Upper lobe of right lung (tissue), 1 donor: Measurements from ENCODE around the gene CD47. TPM values are rescaled to one million over a fixed set of nuclear protein-coding genes. Genes with fewer than 3 reads are reported as not detected.

Experiments used
- ATAC-seq: fragments of 200-7000 bp; cut with Tn5 transposase; one replicate; pipeline ENCODE4 v1.9.1; 2020; ENCODE audit warnings: mild to moderate bottlenecking, moderate library complexity
- DNase-seq: peaks from one replicate; pipeline ENCODE4 v3.0.0-alpha.2; 2020
- H3K27ac ChIP-seq: fragments of 200-600 bp; one replicate; pipeline ENCODE4 v1.8.0; 2022
- H3K27me3 ChIP-seq: fragments of 200-600 bp; one replicate; pipeline ENCODE4 v1.8.0; 2022; ENCODE audit warnings: mild to moderate bottlenecking
- H3K36me3 ChIP-seq: fragments of 200-600 bp; one replicate; pipeline ENCODE4 v1.8.0; 2022
- H3K4me1 ChIP-seq: fragments of 200-600 bp; one replicate; pipeline ENCODE4 v1.8.0; 2022
- H3K4me3 ChIP-seq: fragments of 200-600 bp; one replicate; pipeline ENCODE4 v1.8.0; 2022; ENCODE audit warnings: mild to moderate bottlenecking
- H3K9me3 ChIP-seq: fragments of 200-600 bp; one replicate; pipeline ENCODE4 v1.8.0; 2022
- intact Hi-C: fragments of 100-400 bp; cut with DNase I; formaldehyde crosslinking; loops from one replicate; pipeline ENCODE4 v1.11.0; 2022
- total RNA-seq: library from RNA; stranded (reverse); fragmentation: NEBNext Ultra II Directional; extraction: Animal tissue kit (Norgen Biotek cat#: 25700); gene quantifications from one replicate; pipeline ENCODE4 v1.2.1, GENCODE V29; 2021
- TF ChIP-seq, protein P1 (sequence below): fragments of 200-600 bp; IDR thresholded peaks from one replicate; pipeline ENCODE4 v1.8.0; 2022; ENCODE audit warnings: antibody characterized with exemption
- donor health status: DM: no; HTN: yes; CAD: no; lungs with severe emphysema.

The CD47 gene
- total RNA-seq, 1 donor from 2014 or later, result 228 TPM

DNA sequence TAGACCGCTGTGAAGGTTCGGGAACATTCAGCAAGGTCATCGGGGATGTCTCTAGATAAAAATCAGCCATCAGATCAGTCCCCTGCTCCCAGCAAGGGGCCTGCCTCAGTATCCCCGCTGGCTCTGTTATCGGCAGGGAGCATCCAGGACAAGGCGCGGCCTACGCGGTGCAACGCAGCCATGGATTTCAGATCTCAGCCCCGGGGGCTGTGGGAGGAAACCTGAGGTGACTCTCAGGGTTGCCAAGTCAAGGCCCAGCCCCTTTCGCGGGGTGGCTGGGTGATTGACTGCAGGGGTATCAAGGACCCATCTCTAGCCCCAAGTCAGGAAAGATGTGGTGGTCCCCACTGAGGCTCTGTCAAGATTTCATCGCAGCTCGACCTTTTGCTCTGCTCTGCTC lies 23.1 kb upstream of the CD47 start:
- H3K4me3 ChIP-seq, result no peak overlapping the region
- DNase-seq, result no peak
- H3K27ac ChIP-seq, result no peak overlapping the region
- H3K36me3 ChIP-seq, result no peaks in the 10 kb centered on the region
- no peaks in the 10 kb centered on the region for H3K4me1 ChIP-seq
- intact Hi-C loops, result no loop called here
- no peaks in the 10 kb centered on the region for H3K27me3 ChIP-seq
- TF ChIP-seq, protein P1, sequence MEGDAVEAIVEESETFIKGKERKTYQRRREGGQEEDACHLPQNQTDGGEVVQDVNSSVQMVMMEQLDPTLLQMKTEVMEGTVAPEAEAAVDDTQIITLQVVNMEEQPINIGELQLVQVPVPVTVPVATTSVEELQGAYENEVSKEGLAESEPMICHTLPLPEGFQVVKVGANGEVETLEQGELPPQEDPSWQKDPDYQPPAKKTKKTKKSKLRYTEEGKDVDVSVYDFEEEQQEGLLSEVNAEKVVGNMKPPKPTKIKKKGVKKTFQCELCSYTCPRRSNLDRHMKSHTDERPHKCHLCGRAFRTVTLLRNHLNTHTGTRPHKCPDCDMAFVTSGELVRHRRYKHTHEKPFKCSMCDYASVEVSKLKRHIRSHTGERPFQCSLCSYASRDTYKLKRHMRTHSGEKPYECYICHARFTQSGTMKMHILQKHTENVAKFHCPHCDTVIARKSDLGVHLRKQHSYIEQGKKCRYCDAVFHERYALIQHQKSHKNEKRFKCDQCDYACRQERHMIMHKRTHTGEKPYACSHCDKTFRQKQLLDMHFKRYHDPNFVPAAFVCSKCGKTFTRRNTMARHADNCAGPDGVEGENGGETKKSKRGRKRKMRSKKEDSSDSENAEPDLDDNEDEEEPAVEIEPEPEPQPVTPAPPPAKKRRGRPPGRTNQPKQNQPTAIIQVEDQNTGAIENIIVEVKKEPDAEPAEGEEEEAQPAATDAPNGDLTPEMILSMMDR, result no peak
- ATAC-seq, result no peak
- H3K9me3 ChIP-seq, result no peaks in the 10 kb centered on the region

DNA sequence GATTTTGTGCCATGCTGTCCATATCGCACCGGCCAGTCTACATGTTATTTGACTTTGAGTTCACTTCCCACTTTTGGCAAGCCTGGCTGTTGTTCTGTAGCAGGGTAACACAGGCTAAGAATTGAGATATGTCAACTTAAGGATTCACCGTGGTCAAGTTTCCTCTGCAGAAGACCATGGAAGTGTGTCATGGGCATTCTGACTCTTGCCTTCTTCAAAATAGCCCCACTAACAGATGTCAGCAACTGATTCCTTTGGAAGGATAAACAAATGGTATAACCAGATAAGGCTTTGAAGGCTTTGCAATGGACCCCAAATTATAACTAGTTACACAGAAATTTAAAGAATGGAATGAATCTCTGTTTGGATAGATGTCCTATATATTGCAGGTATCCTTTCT lies 20.1 kb upstream of the CD47 start:
- DNase-seq (no peak), ATAC-seq (no peak)
- intact Hi-C loops, result no loop called here
- Histone ChIP-seq H3K27me3 (no peaks in the 10 kb centered on the region), H3K9me3 (no peaks in the 10 kb centered on the region), H3K4me3 (no peak overlapping the region), H3K36me3 (no peaks in the 10 kb centered on the region), H3K4me1 (no peaks in the 10 kb centered on the region), H3K27ac (no peak overlapping the region)
- TF ChIP-seq, protein P1, result no peak

DNA sequence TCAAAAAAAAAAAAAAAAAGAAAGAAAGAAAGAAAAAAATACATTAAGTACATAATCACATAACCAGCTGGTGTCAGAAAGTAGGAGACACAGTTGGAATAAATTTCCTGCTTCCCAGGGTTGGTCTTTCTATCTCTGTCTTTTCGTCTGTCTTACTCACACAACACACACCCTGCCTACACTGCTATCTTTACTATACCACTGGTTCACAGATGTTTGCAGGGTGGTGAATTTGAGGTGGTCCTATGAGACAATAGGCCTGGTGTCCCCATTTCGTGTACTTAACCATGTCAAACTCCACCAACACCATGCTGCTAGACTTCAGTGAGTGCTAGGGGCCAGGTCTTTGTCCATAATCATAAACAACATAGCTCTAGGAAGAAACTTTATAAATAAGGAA lies 17.6 kb upstream of the CD47 start:
- ATAC-seq, result no peak
- H3K4me1 ChIP-seq, result no peaks in the 10 kb centered on the region
- intact Hi-C loops, result no loop called here
- no peaks in the 10 kb centered on the region for H3K9me3 ChIP-seq
- H3K4me3 ChIP-seq, result no peak overlapping the region
- TF ChIP-seq, protein P1, result no peak
- no peak for DNase-seq
- H3K27ac ChIP-seq, result no peak overlapping the region
- no peaks in the 10 kb centered on the region for H3K27me3 ChIP-seq
- no peaks in the 10 kb centered on the region for H3K36me3 ChIP-seq

DNA sequence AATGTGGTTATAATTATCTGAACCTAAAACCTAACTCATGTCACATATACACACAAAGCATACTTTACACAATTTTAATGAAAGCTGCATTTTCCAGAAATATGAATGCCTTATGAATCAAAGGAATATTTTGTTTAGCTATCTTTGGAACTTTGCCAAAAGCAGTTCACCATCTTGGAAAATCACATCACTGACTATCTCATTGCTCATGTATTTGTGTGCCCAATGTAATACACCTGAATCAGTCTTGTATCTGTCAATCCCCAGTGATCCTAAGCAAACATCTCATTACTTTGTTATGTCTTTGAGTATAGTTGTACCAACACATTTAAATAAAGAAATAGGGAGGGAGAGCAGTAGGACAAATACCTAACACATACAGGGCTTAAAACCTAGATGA lies 15.6 kb upstream of the CD47 start:
- no peak for DNase-seq
- Histone ChIP-seq H3K4me3 (no peak overlapping the region), H3K36me3 (no peaks in the 10 kb centered on the region), H3K27ac (no peak overlapping the region), H3K4me1 (no peaks in the 10 kb centered on the region), H3K9me3 (no peaks in the 10 kb centered on the region), H3K27me3 (no peaks in the 10 kb centered on the region)
- TF ChIP-seq, protein P1, result no peak
- intact Hi-C loops, result no loop called here
- no peak for ATAC-seq

DNA sequence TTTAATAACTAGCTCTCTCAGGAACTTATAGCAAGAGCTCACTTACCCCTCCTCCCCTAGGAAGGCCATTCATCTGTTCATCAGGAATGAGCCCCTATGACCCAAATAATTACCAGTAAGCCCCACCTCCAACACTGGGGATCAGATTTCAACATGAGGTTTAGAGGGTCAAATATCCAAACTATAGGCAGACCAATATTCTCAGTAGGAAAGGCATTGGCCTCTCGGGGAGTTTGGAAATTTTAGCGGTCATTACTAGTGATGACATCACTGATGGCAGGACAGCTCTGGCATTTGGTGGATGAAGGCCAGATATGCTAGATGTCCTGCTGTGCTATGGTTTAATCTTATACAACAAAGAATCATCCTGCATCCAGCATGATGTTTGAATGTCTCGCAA lies 15.2 kb upstream of the CD47 start:
- no peak overlapping the region for H3K4me3 ChIP-seq
- H3K4me1 ChIP-seq, result no peaks in the 10 kb centered on the region
- TF ChIP-seq, protein P1, result no peak
- no peaks in the 10 kb centered on the region for H3K36me3 ChIP-seq
- no peak overlapping the region for H3K27ac ChIP-seq
- intact Hi-C loops, result no loop called here
- no peaks in the 10 kb centered on the region for H3K9me3 ChIP-seq
- DNase-seq, result no peak
- no peaks in the 10 kb centered on the region for H3K27me3 ChIP-seq
- no peak for ATAC-seq
